GM19035 (cell line): ENCODE measurements around the gene USP37.

Source experiments
- ATAC-seq: cut with Tn5 transposase; IDR thresholded peaks from one replicate; pipeline ENCODE4 v1.9.1; 2021; ENCODE audit not compliant: unreplicated experiment

Gene USP37

GRCh38 chr2:218404351-218405085 lies 163.6 kb downstream of the USP37 start:
- no peak for ATAC-seq

- no peak for ATAC-seq
These were observed 164.3 kb downstream of the USP37 start for GRCh38 chr2:218403810-218404209.

GRCh38 chr2:218402911-218403411 lies 165.2 kb downstream of the USP37 start:
- no peak for ATAC-seq

GRCh38 chr2:218402491-218402901 lies 165.7 kb downstream of the USP37 start:
- no peak for ATAC-seq

GRCh38 chr2:218401890-218402289 lies 166.3 kb downstream of the USP37 start:
- ATAC-seq, result no peak

- ATAC-seq, result no peak
These were observed 166.9 kb downstream of the USP37 start for GRCh38 chr2:218400930-218401881.
